ENCODE measurements around the gene RNF40.
"Not testable (repeated sequence)": the region's sequence is repeated elsewhere in the genome, so short reads cannot be mapped to it uniquely, and the experiment has no call there.

The RNF40 gene

DNA sequence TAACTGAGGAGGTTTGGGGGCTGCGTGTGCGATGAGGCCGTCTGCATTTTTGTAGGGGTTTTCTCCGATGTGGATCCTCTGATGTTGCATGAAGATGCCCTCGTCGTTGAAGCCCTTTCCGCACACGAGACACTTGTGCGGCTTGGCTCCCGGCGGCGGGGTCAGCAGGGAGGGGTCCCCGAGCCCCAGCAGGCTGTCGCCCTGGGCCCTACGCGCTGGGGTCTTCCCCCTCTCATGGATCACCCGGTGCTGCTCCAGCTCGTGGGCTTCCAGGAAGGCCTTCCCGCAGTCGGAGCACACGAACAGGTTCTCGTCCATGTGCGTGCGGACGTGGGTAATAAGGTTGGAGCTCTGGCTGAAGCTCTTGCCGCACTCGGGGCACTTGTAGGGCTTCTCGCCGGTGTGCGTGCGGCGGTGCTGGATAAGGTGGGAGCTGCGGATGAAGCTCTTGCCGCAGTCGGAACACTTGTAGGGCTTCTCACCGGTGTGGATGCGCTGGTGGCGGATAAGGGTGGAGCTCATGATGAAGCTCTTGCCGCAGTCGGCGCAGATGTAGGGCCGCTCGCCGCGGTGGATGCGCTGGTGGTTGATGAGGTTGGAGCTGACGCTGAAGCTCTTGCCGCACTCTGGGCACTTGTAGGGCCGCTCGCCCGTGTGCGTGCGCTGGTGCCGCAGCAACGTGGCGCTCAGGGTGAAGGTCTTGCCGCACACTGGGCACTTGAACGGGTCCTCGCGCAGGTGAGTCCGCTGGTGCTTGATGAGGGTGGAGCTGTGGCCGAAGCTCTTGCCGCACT lies 20.6 kb downstream of the RNF40 start:
- no peak for DNase-seq (ENCODE audit: low read depth)

DNA sequence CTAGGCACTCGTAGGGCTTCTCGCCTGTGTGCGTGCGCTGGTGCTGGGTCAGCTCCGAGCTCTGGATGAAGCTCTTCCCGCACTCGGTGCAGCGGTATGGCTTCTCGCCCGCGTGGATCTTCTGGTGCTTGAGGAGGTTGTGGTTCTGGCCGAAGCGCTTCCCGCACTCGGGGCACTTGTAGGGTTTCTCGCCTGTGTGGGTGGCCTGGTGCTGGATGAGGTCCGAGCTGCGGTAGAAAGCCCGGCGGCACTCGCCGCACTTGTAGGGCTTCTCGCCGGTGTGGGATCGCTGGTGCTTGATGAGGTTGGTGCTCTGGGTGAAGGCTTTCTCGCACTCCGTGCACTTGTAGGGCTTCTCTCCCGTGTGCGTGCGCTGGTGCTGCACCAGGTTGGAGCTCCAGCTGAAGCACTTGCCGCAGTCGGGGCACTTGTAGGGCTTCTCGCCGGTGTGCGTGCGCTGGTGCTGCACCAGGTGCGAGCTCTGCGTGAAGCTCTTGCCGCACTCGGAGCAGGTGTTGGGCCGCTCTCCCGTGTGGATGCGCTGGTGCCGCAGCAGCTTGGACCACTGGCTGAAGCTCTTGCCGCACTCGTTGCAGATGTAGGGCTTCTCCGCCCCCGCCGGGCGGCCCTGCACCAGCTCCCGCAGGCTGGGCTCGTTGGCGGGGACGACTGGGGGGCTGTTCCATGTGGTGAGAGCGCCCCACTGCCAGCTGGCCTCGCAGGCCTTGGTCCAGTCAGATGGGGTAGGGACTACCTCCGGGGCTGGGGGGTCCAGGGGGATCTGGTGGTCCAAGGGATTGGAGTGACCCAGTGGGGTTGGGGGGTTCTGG lies 21.4 kb downstream of the RNF40 start:
- no peak for DNase-seq (ENCODE audit: low read depth)

DNA sequence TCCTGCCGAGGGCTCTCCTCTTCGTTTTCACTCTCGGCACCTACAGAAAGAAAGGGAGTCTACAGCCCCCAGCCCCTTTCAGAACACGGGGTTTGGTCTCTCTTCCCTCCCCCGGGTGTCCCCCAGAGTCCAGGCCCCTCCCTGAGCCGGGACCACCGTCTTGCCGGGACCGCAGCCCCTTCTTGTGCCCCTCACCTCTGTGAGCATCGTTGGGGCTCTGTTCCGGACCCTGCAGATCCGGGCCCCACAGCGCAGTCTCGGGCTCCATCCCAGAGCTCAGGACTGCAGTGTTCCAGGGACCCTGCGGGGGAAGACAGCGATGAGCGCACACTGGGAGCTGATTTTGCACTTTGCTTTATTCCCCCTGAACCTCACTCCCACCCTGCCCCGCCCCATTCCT lies 22.1 kb downstream of the RNF40 start:
- no peak for DNase-seq (ENCODE audit: low read depth)

GRCh38 chr16:30785126-30786106 lies 23.3 kb downstream of the RNF40 start:
- no peak for DNase-seq (ENCODE audit: low read depth)

GRCh38 chr16:30786115-30786935 lies 24.2 kb downstream of the RNF40 start:
- no peak for DNase-seq (ENCODE audit: low read depth)

GRCh38 chr16:30786936-30787612 lies 25.0 kb downstream of the RNF40 start, which contains the start of gene ZNF629:
ZNF629 (minus strand) TSS chr16:30787205; CDS start chr16:30784482, 2,723 bp downstream.
- no peak for DNase-seq (ENCODE audit: low read depth)

GRCh38 chr16:30787613-30788378 lies 25.7 kb downstream of the RNF40 start:
- no peak for DNase-seq (ENCODE audit: low read depth)

DNA sequence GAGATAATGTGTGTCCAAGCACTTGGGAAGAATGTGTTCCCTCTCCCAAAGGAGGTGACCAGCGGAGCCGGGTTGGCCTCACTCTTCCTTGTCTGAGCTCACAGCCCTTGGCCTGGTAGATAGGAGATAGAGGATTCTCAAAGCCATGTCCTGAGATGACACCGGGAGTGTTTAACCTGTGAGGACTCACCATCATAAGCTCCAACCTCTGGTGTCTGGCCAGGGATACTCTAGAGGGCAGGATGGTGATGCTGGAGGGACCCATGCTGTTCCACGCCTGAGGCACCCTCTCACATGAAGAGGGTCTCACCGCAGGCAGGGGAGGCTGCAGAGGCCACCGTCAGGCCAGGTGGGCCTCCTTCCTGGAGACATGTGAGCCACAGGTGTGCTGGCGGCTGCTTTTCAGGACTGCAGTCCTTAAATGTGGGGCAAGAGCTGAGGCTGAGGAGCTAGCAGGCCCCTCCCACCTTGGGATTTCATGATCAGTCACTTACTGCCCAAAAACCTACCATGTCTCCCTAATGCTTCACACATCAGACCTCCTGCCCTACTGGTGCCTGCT lies 31.5 kb downstream of the RNF40 start:
- no peak for DNase-seq (ENCODE audit: low read depth)

DNA sequence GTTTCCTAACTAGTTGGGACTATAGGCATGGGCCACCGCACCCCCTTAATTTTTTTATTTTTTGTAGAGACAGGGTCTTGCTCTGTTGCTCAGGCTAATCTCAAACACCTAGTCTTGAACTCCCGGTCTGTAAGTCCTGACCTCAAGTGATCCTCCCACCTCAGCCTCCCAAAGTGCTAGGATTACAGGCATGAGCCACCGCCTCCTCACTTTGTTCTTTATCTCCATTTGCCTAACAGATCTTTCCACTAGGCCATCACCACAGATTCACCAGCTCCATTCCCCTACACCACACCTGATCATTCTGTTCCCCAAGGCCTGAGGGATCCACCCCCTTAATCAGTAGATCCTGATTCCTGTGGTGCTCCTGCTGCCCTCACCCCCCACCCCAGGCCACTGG lies 32.5 kb downstream of the RNF40 start:
- DNase-seq (ENCODE audit: low read depth): no peak

GRCh38 chr16:30797670-30798309 lies 35.7 kb downstream of the RNF40 start:
- no peak for DNase-seq (ENCODE audit: low read depth)

- DNase-seq (ENCODE audit: low read depth): no peak
Observed at GRCh38 chr16:30802936-30803335, 40.8 kb downstream of the RNF40 start.

- no peak for DNase-seq (ENCODE audit: low read depth)
Observed at GRCh38 chr16:30805056-30805369, 42.9 kb downstream of the RNF40 start.

GRCh38 chr16:30805370-30806169 lies 43.4 kb downstream of the RNF40 start:
- DNase-seq (ENCODE audit: low read depth): no peak

- DNase-seq (ENCODE audit: low read depth): no peak
Observed at GRCh38 chr16:30808146-30808545, 46.0 kb downstream of the RNF40 start.

DNA sequence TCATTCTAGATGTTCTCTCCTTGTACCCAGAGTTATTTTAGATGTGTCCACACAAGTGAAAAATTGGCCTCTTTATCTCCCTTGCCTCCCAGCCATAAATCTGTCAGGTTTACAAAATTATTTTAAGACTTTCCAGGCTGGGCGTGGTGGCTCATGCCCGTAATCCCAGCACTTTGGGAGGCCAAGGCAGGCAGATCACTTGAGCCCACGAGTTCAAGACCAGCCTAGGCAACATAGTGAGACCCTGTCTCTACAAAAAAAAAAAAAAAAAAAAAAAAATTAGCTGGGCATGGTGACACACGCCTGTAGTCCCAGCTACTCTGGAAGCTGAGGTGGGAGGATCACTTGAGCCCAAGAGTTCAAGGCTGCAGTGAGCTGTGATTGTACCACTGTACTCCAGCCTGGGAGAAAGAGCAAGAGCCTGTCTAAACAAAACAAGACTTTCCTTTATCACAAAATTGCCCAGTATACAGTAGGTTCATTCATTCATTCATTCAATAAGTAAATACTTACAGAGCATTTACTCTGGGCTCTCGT lies 46.8 kb downstream of the RNF40 start:
- DNase-seq (ENCODE audit: low read depth): not testable (repeated sequence)

DNA sequence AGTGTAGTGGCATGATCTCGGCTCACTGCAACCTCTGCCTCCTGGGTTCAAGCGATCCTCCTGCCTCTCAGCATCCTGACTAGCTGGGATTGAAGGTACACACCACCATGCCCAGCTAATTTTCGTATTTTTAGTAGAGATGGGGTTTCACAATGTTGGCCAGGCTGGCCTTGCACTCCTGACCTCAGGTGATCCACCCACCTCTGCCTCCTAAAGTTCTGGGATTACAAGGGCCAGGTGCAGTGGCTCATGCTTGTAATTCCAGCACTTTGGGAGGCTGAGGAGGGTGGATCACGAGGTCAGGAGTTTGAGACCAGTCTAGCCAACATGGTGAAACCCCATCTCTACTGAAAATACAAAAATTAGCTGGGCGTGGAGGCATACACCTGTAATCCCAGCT lies 47.6 kb downstream of the RNF40 start:
- DNase-seq (ENCODE audit: low read depth): not testable (repeated sequence)

- no peak for DNase-seq (ENCODE audit: low read depth)
Observed at GRCh38 chr16:30813821-30814189, 51.7 kb downstream of the RNF40 start.

- no peak for DNase-seq (ENCODE audit: low read depth)
Observed at GRCh38 chr16:30816769-30817168, 54.6 kb downstream of the RNF40 start.
